K562 (cell line): ENCODE data around the gene EPO. TPM values are rescaled to one million over a fixed set of nuclear protein-coding genes. Genes with fewer than 3 reads are reported as not detected.

Experiments used
- ARHGAP35 ChIP-seq: fragments of 450-650 bp; IDR thresholded peaks from 2 replicates; pipeline ENCODE4 v1.6.1; 2018; ENCODE audit not compliant: partially characterized antibody
- CBFA2T2 ChIP-seq: fragments of 450-650 bp; conservative IDR thresholded peaks from 2 replicates; pipeline ENCODE4 v1.6.1; 2017; ENCODE audit warnings: mild to moderate bottlenecking
- CBX1 ChIP-seq: sonication (generic); IDR thresholded peaks from 2 replicates; pipeline ENCODE4 v1.6.1; 2016; ENCODE audit warnings: antibody characterized with exemption, low read depth, mild to moderate bottlenecking
- CEBPB ChIP-seq: fragments of 450-650 bp; IDR thresholded peaks from 2 replicates; pipeline ENCODE4 v1.6.1; 2016; ENCODE audit warnings: missing genetic modification characterization, missing compliant biosample characterization
- ELF1 ChIP-seq: fragments of 200-800 bp; sonication (Bioruptor generic); IDR thresholded peaks from 2 replicates; pipeline ENCODE4 v1.6.1; 2016; ENCODE audit warnings: missing genetic modification characterization, missing compliant biosample characterization
- ESRRA ChIP-seq: fragments of 450-650 bp; IDR thresholded peaks from 2 replicates; pipeline ENCODE4 v1.6.1; 2014; ENCODE audit warnings: low read depth, mild to moderate bottlenecking, moderate library complexity, borderline replicate concordance
- FOSL1 ChIP-seq: fragments of 200-800 bp; sonication (Bioruptor generic); conservative IDR thresholded peaks from 2 replicates; pipeline ENCODE4 v1.6.1; 2016; ENCODE audit warnings: missing genetic modification characterization, missing compliant biosample characterization
- HDAC6 ChIP-seq: IDR thresholded peaks from 2 replicates; pipeline ENCODE4 v1.6.1; 2012; ENCODE audit warnings: low read depth, mild to moderate bottlenecking, control low read depth, inconsistent platforms, low read length, moderate library complexity
- HEY1 ChIP-seq: fragments of 250-450 bp; sonication (Bioruptor Pico); IDR thresholded peaks from 2 replicates; pipeline ENCODE4 v1.5.0; 2020; ENCODE audit warnings: mild to moderate bottlenecking, moderate library complexity, borderline replicate concordance
- HMGXB4 ChIP-seq: sonication (generic); formaldehyde crosslinking; IDR thresholded peaks from 2 replicates; pipeline ENCODE4 v1.8.1; 2023; ENCODE audit warnings: mild to moderate bottlenecking, missing genetic modification reagents
- JUNB ChIP-seq: fragments of 450-650 bp; formaldehyde crosslinking; conservative IDR thresholded peaks from 2 replicates; pipeline ENCODE4 v1.4.0; 2020; ENCODE audit warnings: mild to moderate bottlenecking
- MCM7 ChIP-seq, 2 experiments: fragments of 450-650 bp; IDR thresholded peaks; 2 replicates each; pipeline ENCODE4 v1.6.1; 2016 to 2018
- PHTF2 ChIP-seq: fragments of 250-450 bp; sonication (Bioruptor Pico); IDR thresholded peaks from 2 replicates; pipeline ENCODE4 v1.5.0; 2021; ENCODE audit warnings: mild to moderate bottlenecking
- POLR2AphosphoS2 ChIP-seq: IDR thresholded peaks from 2 replicates; pipeline ENCODE4 v1.6.1; 2012; ENCODE audit warnings: low read length, improper control_type of control experiment
- POLR2H ChIP-seq: IDR thresholded peaks from 2 replicates; pipeline ENCODE4 v1.6.1; 2016; ENCODE audit warnings: missing genetic modification characterization, low read depth, mild to moderate bottlenecking, control low read depth, missing compliant biosample characterization, moderate library complexity
- RCOR1 ChIP-seq, 2 experiments: IDR thresholded peaks; 2 replicates each; pipeline ENCODE4 v1.6.1; 2012; ENCODE audit warnings: low read depth in 2 of 2, low read length in 2 of 2, borderline replicate concordance in 1 of 2, improper control_type of control experiment in 1 of 2
- SAFB2 ChIP-seq: fragments of 200-400 bp; formaldehyde crosslinking; IDR thresholded peaks from 2 replicates; pipeline ENCODE4 v1.6.1; 2018; ENCODE audit warnings: borderline replicate concordance, low read length, low read depth, moderate library complexity; ENCODE audit not compliant: severe bottlenecking
- SMAD2 ChIP-seq: fragments of 150-350 bp; IDR thresholded peaks from 2 replicates; pipeline ENCODE4 v1.6.1; 2014; ENCODE audit warnings: low read depth, mild to moderate bottlenecking, low read length
- SMARCE1 ChIP-seq: fragments of 450-650 bp; IDR thresholded peaks from 2 replicates; pipeline ENCODE4 v1.7.1; 2016; ENCODE audit warnings: mild to moderate bottlenecking
- TARDBP ChIP-seq: fragments of 450-650 bp; IDR thresholded peaks from 2 replicates; pipeline ENCODE4 v1.6.1; 2016
- TCF7L2 ChIP-seq: fragments of 150-350 bp; IDR thresholded peaks from 2 replicates; pipeline ENCODE4 v1.6.1; 2016; ENCODE audit warnings: low read depth, mild to moderate bottlenecking, low read length, moderate library complexity
- ZNF263 ChIP-seq: sonication (generic); formaldehyde crosslinking; IDR thresholded peaks from 2 replicates; pipeline ENCODE4 v1.8.0; 2022; ENCODE audit warnings: mild to moderate bottlenecking, missing genetic modification reagents, borderline replicate concordance
- ZNF507 ChIP-seq: conservative IDR thresholded peaks from 2 replicates; pipeline ENCODE4 v1.6.1; 2017; ENCODE audit warnings: missing genetic modification characterization, missing compliant biosample characterization
- ZNF766 ChIP-seq: fragments of 200-800 bp; sonication (Bioruptor generic); conservative IDR thresholded peaks from 2 replicates; pipeline ENCODE4 v1.6.1; 2016; ENCODE audit warnings: missing genetic modification characterization, missing compliant biosample characterization
- polyA plus RNA-seq, 8 experiments: library from polyadenylated mRNA; depleted of rRNA in 4 of 8; stranded (reverse) in 5 of 8; unstranded in 3 of 8; fragments of >200 nt; fragmentation: Nextera tagmentation in 2 of 8; fragmentation: Illumina TruSeq in 1 of 8; extraction: Ambion mirVana in 2 of 8; extraction: Trizol in 1 of 8; gene quantifications; 2 replicates each; pipeline versions ENCODE4 v1.2.1 to v1.2.3, GENCODE V29; 2011 to 2014; ENCODE audit warnings: inconsistent platforms in 1 of 8, missing spikeins in 1 of 8
- total RNA-seq, 7 experiments: library from RNA; depleted of rRNA in 6 of 7; stranded (reverse); fragments of >200 nt in 6 of 7; fragmentation: Illumina TruSeq in 2 of 7; extraction: Trizol in 2 of 7; gene quantifications; 2 replicates each; pipeline versions ENCODE4 v1.2.1 to v1.2.3, GENCODE V29; 2011 to 2021; ENCODE audit warnings: low replicate concordance in 1 of 7
- TF ChIP-seq, protein P1 (sequence below), 3 experiments: fragments of 200-800 bp in 1 of 3; fragments of 250-450 bp in 1 of 3; fragments of 450-650 bp in 1 of 3; sonication (Bioruptor Pico) in 1 of 3; sonication (Bioruptor generic) in 1 of 3; formaldehyde crosslinking in 1 of 3; IDR thresholded peaks; 2 replicates each; pipeline versions ENCODE4 v1.6.1 to v1.8.0; 2016 to 2022; ENCODE audit warnings: mild to moderate bottlenecking in 2 of 3, missing genetic modification characterization in 2 of 3, missing compliant biosample characterization in 1 of 3, moderate library complexity in 1 of 3

Gene EPO
- total and polyA plus RNA-seq, 9 of the 15 experiments (the other 6 are each of a cell fraction or from before 2014, with no cell fraction given): 0.06 to 0.41 (median 0.07) TPM; not detected in 6

DNA sequence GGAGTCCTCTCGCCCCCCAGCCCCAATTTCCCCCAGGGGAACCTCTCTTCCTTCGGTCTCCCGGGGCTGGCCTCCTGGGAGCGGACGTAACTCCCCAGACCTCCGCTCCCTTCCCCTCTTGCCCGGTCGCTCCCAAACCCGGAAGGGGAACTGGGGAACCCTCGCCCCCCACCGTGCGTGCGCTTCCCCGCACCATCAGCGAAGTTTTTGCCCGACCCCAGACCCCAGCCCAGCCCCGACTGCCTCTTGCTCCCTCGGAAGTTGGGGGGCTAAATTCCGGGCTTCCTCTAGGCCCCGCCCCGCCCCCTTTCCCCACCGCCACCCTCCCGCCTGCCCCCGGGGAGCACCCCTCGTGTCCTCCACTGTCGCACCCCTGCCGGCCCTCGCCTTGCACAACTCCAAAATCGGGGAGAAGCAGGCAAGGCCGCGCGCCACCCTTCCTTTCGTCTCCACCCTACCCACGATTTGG lies 46.3 kb upstream of the EPO start (continued):
- TF ChIP-seq TARDBP (no peak), PHTF2 (CRISPR knock-in tag) (no peak), HMGXB4 (no peak), MCM7 (IDR thresholded peaks at IDR 0.05) (no peak), ZNF766 (CRISPR knock-in tag) (no peak), SMARCE1 (no peak), SAFB2 (no peak), ARHGAP35 (no peak), POLR2AphosphoS2 (no peak), CEBPB (tag) (no peak), RCOR1 (IDR thresholded peaks at IDR 0.05; ENCODE audit: borderline replicate concordance in 1 of 2, low read depth in 2 of 2, low read length in 2 of 2) (no peak), ESRRA (0 out of 2 replicates have a peak, but pooled peaks have one; percentile 0), HEY1 (no peak), POLR2H (no peak), FOSL1 (tag) (peak; percentile 30; the same call in 1 of the 2 replicates), ELF1 (tag) (peak; percentile 81), ZNF263 (CRISPR knock-in tag) (peak; percentile 76), JUNB (CRISPR knock-in tag) (no peak), CBX1 (no peak), ZNF507 (tag) (no peak), HDAC6 (no peak), TCF7L2 (no peak), SMAD2 (no peak), CBFA2T2 (no peak)
- TF ChIP-seq, protein P1, sequence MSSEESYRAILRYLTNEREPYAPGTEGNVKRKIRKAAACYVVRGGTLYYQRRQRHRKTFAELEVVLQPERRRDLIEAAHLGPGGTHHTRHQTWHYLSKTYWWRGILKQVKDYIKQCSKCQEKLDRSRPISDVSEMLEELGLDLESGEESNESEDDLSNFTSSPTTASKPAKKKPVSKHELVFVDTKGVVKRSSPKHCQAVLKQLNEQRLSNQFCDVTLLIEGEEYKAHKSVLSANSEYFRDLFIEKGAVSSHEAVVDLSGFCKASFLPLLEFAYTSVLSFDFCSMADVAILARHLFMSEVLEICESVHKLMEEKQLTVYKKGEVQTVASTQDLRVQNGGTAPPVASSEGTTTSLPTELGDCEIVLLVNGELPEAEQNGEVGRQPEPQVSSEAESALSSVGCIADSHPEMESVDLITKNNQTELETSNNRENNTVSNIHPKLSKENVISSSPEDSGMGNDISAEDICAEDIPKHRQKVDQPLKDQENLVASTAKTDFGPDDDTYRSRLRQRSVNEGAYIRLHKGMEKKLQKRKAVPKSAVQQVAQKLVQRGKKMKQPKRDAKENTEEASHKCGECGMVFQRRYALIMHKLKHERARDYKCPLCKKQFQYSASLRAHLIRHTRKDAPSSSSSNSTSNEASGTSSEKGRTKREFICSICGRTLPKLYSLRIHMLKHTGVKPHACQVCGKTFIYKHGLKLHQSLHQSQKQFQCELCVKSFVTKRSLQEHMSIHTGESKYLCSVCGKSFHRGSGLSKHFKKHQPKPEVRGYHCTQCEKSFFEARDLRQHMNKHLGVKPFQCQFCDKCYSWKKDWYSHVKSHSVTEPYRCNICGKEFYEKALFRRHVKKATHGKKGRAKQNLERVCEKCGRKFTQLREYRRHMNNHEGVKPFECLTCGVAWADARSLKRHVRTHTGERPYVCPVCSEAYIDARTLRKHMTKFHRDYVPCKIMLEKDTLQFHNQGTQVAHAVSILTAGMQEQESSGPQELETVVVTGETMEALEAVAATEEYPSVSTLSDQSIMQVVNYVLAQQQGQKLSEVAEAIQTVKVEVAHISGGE (CRISPR knock-in tag; IDR thresholded peaks at IDR 0.05): no peak
